ENCODE results near the gene CDADC1.

Gene CDADC1

DNA sequence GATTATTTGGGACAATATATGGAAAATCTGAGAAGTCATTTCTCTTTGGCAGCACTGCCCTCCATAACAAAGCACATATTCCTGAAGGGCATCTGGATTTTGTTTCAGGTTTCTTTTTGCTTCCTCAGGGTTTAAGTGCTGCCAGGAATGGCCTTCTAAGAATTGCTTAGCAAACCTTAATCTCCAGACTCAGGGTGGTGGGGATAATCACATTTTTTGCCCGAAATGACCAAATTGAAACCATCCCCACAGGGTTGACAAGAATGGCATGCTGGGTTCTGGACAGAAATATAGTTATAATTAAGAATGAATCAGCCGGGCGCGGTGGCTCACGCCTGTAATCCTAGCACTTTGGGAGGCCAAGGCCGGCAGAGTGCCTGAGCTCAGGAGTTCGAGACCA lies 6.4 kb upstream of the CDADC1 start:
- ATAC-seq, result peak; percentile 44; the same call in 2 of the 3 replicates
- TF ChIP-seq POU6F1 (CRISPR knock-in tag; IDR thresholded peaks at IDR 0.05; ENCODE audit: borderline replicate concordance, low read depth), result no peak
- TF ChIP-seq ESRRG (CRISPR knock-in tag; IDR thresholded peaks at IDR 0.05), result no peak
- TF ChIP-seq, protein P1, sequence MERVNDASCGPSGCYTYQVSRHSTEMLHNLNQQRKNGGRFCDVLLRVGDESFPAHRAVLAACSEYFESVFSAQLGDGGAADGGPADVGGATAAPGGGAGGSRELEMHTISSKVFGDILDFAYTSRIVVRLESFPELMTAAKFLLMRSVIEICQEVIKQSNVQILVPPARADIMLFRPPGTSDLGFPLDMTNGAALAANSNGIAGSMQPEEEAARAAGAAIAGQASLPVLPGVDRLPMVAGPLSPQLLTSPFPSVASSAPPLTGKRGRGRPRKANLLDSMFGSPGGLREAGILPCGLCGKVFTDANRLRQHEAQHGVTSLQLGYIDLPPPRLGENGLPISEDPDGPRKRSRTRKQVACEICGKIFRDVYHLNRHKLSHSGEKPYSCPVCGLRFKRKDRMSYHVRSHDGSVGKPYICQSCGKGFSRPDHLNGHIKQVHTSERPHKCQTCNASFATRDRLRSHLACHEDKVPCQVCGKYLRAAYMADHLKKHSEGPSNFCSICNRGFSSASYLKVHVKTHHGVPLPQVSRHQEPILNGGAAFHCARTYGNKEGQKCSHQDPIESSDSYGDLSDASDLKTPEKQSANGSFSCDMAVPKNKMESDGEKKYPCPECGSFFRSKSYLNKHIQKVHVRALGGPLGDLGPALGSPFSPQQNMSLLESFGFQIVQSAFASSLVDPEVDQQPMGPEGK (CRISPR knock-in tag; IDR thresholded peaks at IDR 0.05; ENCODE audit: borderline replicate concordance), result no peak
- TF ChIP-seq GLIS3 (CRISPR knock-in tag; IDR thresholded peaks at IDR 0.05), result no peak
- TF ChIP-seq ZFP3 (CRISPR knock-in tag; IDR thresholded peaks at IDR 0.05), result no peak
- TF ChIP-seq TCF4 (CRISPR knock-in tag; IDR thresholded peaks at IDR 0.05; ENCODE audit: borderline replicate concordance), result no peak
- TF ChIP-seq ZNF70 (CRISPR knock-in tag; IDR thresholded peaks at IDR 0.05), result no peak
- TF ChIP-seq OSR1 (CRISPR knock-in tag; IDR thresholded peaks at IDR 0.05), result no peak
- no peak for TF ChIP-seq CSDC2 (CRISPR knock-in tag; IDR thresholded peaks at IDR 0.05)
- TF ChIP-seq ZNF8 (CRISPR knock-in tag; IDR thresholded peaks at IDR 0.05), result no peak
- no peak for TF ChIP-seq ZFP30 (CRISPR knock-in tag; IDR thresholded peaks at IDR 0.05)
- TF ChIP-seq, protein P2, sequence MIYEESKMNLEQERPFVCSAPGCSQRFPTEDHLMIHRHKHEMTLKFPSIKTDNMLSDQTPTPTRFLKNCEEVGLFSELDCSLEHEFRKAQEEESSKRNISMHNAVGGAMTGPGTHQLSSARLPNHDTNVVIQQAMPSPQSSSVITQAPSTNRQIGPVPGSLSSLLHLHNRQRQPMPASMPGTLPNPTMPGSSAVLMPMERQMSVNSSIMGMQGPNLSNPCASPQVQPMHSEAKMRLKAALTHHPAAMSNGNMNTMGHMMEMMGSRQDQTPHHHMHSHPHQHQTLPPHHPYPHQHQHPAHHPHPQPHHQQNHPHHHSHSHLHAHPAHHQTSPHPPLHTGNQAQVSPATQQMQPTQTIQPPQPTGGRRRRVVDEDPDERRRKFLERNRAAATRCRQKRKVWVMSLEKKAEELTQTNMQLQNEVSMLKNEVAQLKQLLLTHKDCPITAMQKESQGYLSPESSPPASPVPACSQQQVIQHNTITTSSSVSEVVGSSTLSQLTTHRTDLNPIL (CRISPR knock-in tag; IDR thresholded peaks at IDR 0.05; ENCODE audit: low read depth), result no peak
- TF ChIP-seq SNAI2 (CRISPR knock-in tag; IDR thresholded peaks at IDR 0.05), result no peak
- TF ChIP-seq ISL1 (CRISPR knock-in tag; IDR thresholded peaks at IDR 0.05), result no peak
- no peak for TF ChIP-seq TOX (CRISPR knock-in tag; IDR thresholded peaks at IDR 0.05; ENCODE audit: borderline replicate concordance)
- TF ChIP-seq PPARA (CRISPR knock-in tag; IDR thresholded peaks at IDR 0.05; ENCODE audit: borderline replicate concordance), result no peak
- TF ChIP-seq ZNF565 (CRISPR knock-in tag; conservative IDR thresholded peaks at IDR 0.05; ENCODE audit: low read depth), result no peak
- TF ChIP-seq ARNTL (CRISPR knock-in tag; IDR thresholded peaks at IDR 0.05; ENCODE audit: borderline replicate concordance, low read depth), result no peak
- no peak for TF ChIP-seq BACH2 (CRISPR knock-in tag; IDR thresholded peaks at IDR 0.05; ENCODE audit: borderline replicate concordance)

DNA sequence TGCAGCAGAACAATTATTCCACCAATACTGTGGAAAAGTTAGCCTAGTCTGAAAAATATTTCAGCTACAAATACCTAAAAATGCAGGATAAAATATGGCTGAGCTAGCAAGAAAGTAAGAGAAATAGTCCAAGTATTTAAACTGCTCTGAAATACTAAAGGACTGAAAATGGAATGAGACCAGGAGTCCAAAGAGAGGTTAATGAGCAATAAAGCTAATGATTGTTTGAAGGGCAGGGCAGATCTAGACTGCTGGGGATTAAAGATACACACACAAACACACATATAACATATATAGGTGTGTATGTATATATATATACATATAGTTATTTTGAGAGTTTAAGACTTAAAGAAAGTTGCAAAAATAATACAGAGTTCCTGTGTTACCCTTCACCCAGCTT lies 2.6 kb upstream of the CDADC1 start:
- ATAC-seq, result no peak

GRCh38 chr13:49246850-49247642 lies 679 bp upstream of the CDADC1 start:
- ATAC-seq, result peak; percentile 52
- TF ChIP-seq TCF4 (CRISPR knock-in tag; IDR thresholded peaks at IDR 0.05; ENCODE audit: borderline replicate concordance) (no peak), ZNF70 (CRISPR knock-in tag; IDR thresholded peaks at IDR 0.05) (no peak), BACH2 (CRISPR knock-in tag; IDR thresholded peaks at IDR 0.05; ENCODE audit: borderline replicate concordance) (no peak), CSDC2 (CRISPR knock-in tag; IDR thresholded peaks at IDR 0.05) (no peak), ISL1 (CRISPR knock-in tag; IDR thresholded peaks at IDR 0.05) (no peak), RARB (CRISPR knock-in tag; IDR thresholded peaks at IDR 0.05) (no peak), POU6F1 (CRISPR knock-in tag; IDR thresholded peaks at IDR 0.05; ENCODE audit: borderline replicate concordance, low read depth) (no peak), ZC3H10 (CRISPR knock-in tag; IDR thresholded peaks at IDR 0.05) (no peak), ESRRG (CRISPR knock-in tag; IDR thresholded peaks at IDR 0.05) (no peak), TOX (CRISPR knock-in tag; IDR thresholded peaks at IDR 0.05; ENCODE audit: borderline replicate concordance) (no peak)
- TF ChIP-seq, protein P1 (CRISPR knock-in tag; IDR thresholded peaks at IDR 0.05; ENCODE audit: borderline replicate concordance), result no peak
- TF ChIP-seq, protein P3, sequence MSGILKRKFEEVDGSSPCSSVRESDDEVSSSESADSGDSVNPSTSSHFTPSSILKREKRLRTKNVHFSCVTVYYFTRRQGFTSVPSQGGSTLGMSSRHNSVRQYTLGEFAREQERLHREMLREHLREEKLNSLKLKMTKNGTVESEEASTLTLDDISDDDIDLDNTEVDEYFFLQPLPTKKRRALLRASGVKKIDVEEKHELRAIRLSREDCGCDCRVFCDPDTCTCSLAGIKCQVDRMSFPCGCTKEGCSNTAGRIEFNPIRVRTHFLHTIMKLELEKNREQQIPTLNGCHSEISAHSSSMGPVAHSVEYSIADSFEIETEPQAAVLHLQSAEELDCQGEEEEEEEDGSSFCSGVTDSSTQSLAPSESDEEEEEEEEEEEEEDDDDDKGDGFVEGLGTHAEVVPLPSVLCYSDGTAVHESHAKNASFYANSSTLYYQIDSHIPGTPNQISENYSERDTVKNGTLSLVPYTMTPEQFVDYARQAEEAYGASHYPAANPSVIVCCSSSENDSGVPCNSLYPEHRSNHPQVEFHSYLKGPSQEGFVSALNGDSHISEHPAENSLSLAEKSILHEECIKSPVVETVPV (CRISPR knock-in tag; IDR thresholded peaks at IDR 0.05), result no peak

More for the DNA sequence above, 2.6 kb upstream of the CDADC1 start:
- TF ChIP-seq ISL1 (CRISPR knock-in tag; IDR thresholded peaks at IDR 0.05) (no peak), ZNF8 (CRISPR knock-in tag; IDR thresholded peaks at IDR 0.05) (no peak)
- TF ChIP-seq, protein P2 (CRISPR knock-in tag; IDR thresholded peaks at IDR 0.05; ENCODE audit: low read depth), result no peak
